Activated CD4-positive, alpha-beta T cell treated with anti-CD3 and anti-CD28 coated beads for 4 hours (primary cell): ENCODE results near the gene FREY1.

ENCODE experiments used
- DNase-seq, 2 donors: peaks; one replicate each; pipeline ENCODE4 v3.0.0-alpha.2; 2020

FREY1 gene

GRCh38 chr11:45890886-45891550 is 16.1 kb downstream of the FREY1 start:
- no peak for DNase-seq

GRCh38 chr11:45889966-45890365 is 17.1 kb downstream of the FREY1 start:
- no peak for DNase-seq

- DNase-seq = no peak
Observed at GRCh38 chr11:45889555-45889954, 17.5 kb downstream of the FREY1 start.

GRCh38 chr11:45887587-45887986 is 19.5 kb downstream of the FREY1 start:
- no peak for DNase-seq

- no peak for DNase-seq
Observed at GRCh38 chr11:45886816-45887520, 20.1 kb downstream of the FREY1 start.

- no peak for DNase-seq
Observed at GRCh38 chr11:45885921-45886721, 20.9 kb downstream of the FREY1 start.

GRCh38 chr11:45885274-45885920 is 21.7 kb downstream of the FREY1 start, which contains the start of gene MAPK8IP1:
TSS of gene MAPK8IP1 (plus strand) at chr11:45885651. CDS start at chr11:45885821, 170 bp downstream.
- DNase-seq = peak; percentile 35 to 45

GRCh38 chr11:45884596-45885185 is 22.4 kb downstream of the FREY1 start:
- no peak for DNase-seq

- DNase-seq = no peak
Observed at GRCh38 chr11:45881708-45882368, 25.2 kb downstream of the FREY1 start.

GRCh38 chr11:45880772-45881570 is 26.1 kb downstream of the FREY1 start:
- no peak for DNase-seq

- no peak for DNase-seq
Observed at GRCh38 chr11:45879803-45880686, 27.0 kb downstream of the FREY1 start.

- DNase-seq = no peak
Observed at GRCh38 chr11:45877845-45878244, 29.2 kb downstream of the FREY1 start.

- no peak for DNase-seq
Observed at GRCh38 chr11:45877221-45877620, 29.9 kb downstream of the FREY1 start.

- no peak for DNase-seq
Observed at GRCh38 chr11:45876401-45876800, 30.7 kb downstream of the FREY1 start.

- no peak for DNase-seq
Observed at GRCh38 chr11:45872651-45873356, 34.3 kb downstream of the FREY1 start.

GRCh38 chr11:45871638-45872037 is 35.4 kb downstream of the FREY1 start:
- DNase-seq = no peak

GRCh38 chr11:45870706-45871105 is 36.4 kb downstream of the FREY1 start:
- no peak for DNase-seq

GRCh38 chr11:45869551-45869950 is 37.5 kb downstream of the FREY1 start:
- DNase-seq = no peak

GRCh38 chr11:45864041-45864440 is 43.0 kb downstream of the FREY1 start:
- no peak for DNase-seq
